Hepatocyte (in vitro differentiated cells): ENCODE measurements around the gene IFI35.
"Not testable (repeated sequence)": the region's sequence is repeated elsewhere in the genome, so short reads cannot be mapped to it uniquely, and the experiment has no call there.

Source experiments
- CTCF ChIP-seq: fragments of 200-600 bp; sonication (generic); IDR thresholded peaks from 2 replicates; pipeline ENCODE4 v1.5.1; 2016; ENCODE audit warnings: antibody characterized with exemption, mild to moderate bottlenecking; ENCODE audit not compliant: poor library complexity
- EZH2 ChIP-seq: fragments of 200-600 bp; sonication (generic); IDR thresholded peaks from 2 replicates; pipeline ENCODE4 v1.6.1; 2016; ENCODE audit warnings: antibody characterized with exemption, mild to moderate bottlenecking, borderline replicate concordance
- EZH2phosphoT487 ChIP-seq: fragments of 200-600 bp; sonication (generic); IDR thresholded peaks from one replicate; pipeline ENCODE4 v1.6.1; 2018; ENCODE audit warnings: antibody characterized with exemption, mild to moderate bottlenecking, low read depth, moderate library complexity; ENCODE audit not compliant: unreplicated experiment, severe bottlenecking

- not testable (repeated sequence) for TF ChIP-seq EZH2phosphoT487, CTCF, EZH2
Measured at GRCh38 chr17:43000894-43001293, 5.7 kb upstream of the IFI35 start.
